Left lung (tissue), 10 donors: Measurements from ENCODE around the gene ZNF219. TPM values are rescaled to one million over a fixed set of nuclear protein-coding genes. Genes with fewer than 3 reads are reported as not detected.

Source experiments
- ATAC-seq: fragments of 200-7000 bp; cut with Tn5 transposase; one replicate; pipeline ENCODE4 v1.9.1; 2020; ENCODE audit warnings: moderate library complexity
- DNase-seq, 4 donors: peaks; one replicate each; pipeline ENCODE4 v3.0.0-alpha.2; 2013 to 2020
- H3K27ac ChIP-seq, 2 donors: fragments of 200-600 bp; sonication (generic) in 1 of 2; one replicate each; pipeline versions ENCODE4 v1.5.0 to v1.8.0; 2020 to 2021
- H3K27me3 ChIP-seq, 2 donors: fragments of 200-600 bp; sonication (generic) in 1 of 2; one replicate each; pipeline versions ENCODE4 v1.5.0 to v1.8.0; 2020 to 2021
- H3K36me3 ChIP-seq, 2 donors: fragments of 200-600 bp; sonication (generic) in 1 of 2; one replicate each; pipeline versions ENCODE4 v1.5.0 to v1.8.0; 2020 to 2021
- H3K4me1 ChIP-seq, 2 donors: fragments of 200-600 bp; one replicate each; pipeline ENCODE4 v1.8.0; 2021
- H3K4me3 ChIP-seq, 2 donors: fragments of 200-600 bp; sonication (generic) in 1 of 2; one replicate each; pipeline versions ENCODE4 v1.5.0 to v1.8.0; 2020 to 2021; ENCODE audit warnings: mild to moderate bottlenecking in 1 of 2
- H3K9me3 ChIP-seq, 2 donors: fragments of 200-600 bp; sonication (generic) in 1 of 2; one replicate each; pipeline versions ENCODE4 v1.5.0 to v1.8.0; 2020 to 2021
- intact Hi-C, 2 donors: fragments of 100-400 bp; cut with DNase I; formaldehyde crosslinking; loops; one replicate each; pipeline versions ENCODE4 v1.11.2 to v1.14.2; 2022
- polyA plus RNA-seq, 6 donors: library from polyadenylated mRNA; unstranded; fragments of 120-200 nt; gene quantifications; one replicate each; pipeline ENCODE4 v1.2.1, GENCODE V29; 2013; ENCODE audit not compliant: insufficient read length in 6 of 6
- total RNA-seq, 2 donors: library from RNA; stranded (reverse); fragmentation: NEBNext Ultra II Directional; extraction: Animal tissue kit (Norgen Biotek cat#: 25700); gene quantifications; one replicate each; pipeline ENCODE4 v1.2.1, GENCODE V29; 2021
- TF ChIP-seq, protein P1 (sequence below), 2 donors: fragments of 200-600 bp; sonication (generic) in 1 of 2; IDR thresholded peaks; one replicate each; pipeline versions ENCODE4 v1.5.0 to v1.8.0; 2021; ENCODE audit warnings: antibody characterized with exemption in 2 of 2
- donor health status: DM: no; HTN: yes; CAD: no.
- donor health status: DM: no; HTN: no; CAD: no.

The ZNF219 gene
- total and polyA plus RNA-seq, 8 donors = 30.5 to 45.4 (median 35.7) TPM

- intact Hi-C loops = no loop called here
- ATAC-seq = peak; percentile 2
These were observed 26.4 kb downstream of the ZNF219 start for GRCh38 chr14:21072031-21072473.

GRCh38 chr14:21071225-21072030 lies 27.0 kb downstream of the ZNF219 start:
- peak; percentile 70 for ATAC-seq

More at GRCh38 chr14:21072031-21072473, 26.4 kb downstream of the ZNF219 start:
- DNase-seq = peak in 1 of 4 donors; percentile 40
- Histone ChIP-seq H3K27ac (peak overlapping the region; percentile 88 to 89), H3K27me3 (peaks cover 4 to 29% of the 10 kb centered on the region in 2 donors), H3K4me3 (peak overlapping the region in 1 of 2 donors; percentile 67), H3K36me3 (peaks cover 0 to 31% of the 10 kb centered on the region in 2 donors), H3K4me1 (peaks cover 17 to 44% of the 10 kb centered on the region in 2 donors), H3K9me3 (no peaks in the 10 kb centered on the region)
- TF ChIP-seq, protein P1, sequence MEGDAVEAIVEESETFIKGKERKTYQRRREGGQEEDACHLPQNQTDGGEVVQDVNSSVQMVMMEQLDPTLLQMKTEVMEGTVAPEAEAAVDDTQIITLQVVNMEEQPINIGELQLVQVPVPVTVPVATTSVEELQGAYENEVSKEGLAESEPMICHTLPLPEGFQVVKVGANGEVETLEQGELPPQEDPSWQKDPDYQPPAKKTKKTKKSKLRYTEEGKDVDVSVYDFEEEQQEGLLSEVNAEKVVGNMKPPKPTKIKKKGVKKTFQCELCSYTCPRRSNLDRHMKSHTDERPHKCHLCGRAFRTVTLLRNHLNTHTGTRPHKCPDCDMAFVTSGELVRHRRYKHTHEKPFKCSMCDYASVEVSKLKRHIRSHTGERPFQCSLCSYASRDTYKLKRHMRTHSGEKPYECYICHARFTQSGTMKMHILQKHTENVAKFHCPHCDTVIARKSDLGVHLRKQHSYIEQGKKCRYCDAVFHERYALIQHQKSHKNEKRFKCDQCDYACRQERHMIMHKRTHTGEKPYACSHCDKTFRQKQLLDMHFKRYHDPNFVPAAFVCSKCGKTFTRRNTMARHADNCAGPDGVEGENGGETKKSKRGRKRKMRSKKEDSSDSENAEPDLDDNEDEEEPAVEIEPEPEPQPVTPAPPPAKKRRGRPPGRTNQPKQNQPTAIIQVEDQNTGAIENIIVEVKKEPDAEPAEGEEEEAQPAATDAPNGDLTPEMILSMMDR (IDR thresholded peaks at IDR 0.05) = no peak

GRCh38 chr14:21070610-21071224 lies 27.7 kb downstream of the ZNF219 start:
- H3K4me3 ChIP-seq = peak overlapping the region; percentile 67 to 74
- no peaks in the 10 kb centered on the region for H3K9me3 ChIP-seq
- ATAC-seq = peak; percentile 48
- peaks cover 17 to 44% of the 10 kb centered on the region in 2 donors for H3K4me1 ChIP-seq
- H3K36me3 ChIP-seq = peaks cover 0 to 20% of the 10 kb centered on the region in 2 donors
- H3K27ac ChIP-seq = peak overlapping the region; percentile 88 to 89
- intact Hi-C loops = no loop called here
- TF ChIP-seq, protein P1 (IDR thresholded peaks at IDR 0.05) = no peak
- DNase-seq = peak in 3 of 4 donors; percentile 56 to 82 (median 60)
- peaks cover 4 to 32% of the 10 kb centered on the region in 2 donors for H3K27me3 ChIP-seq

More at GRCh38 chr14:21071225-21072030, 27.0 kb downstream of the ZNF219 start:
- no peaks in the 10 kb centered on the region for H3K9me3 ChIP-seq
- peak overlapping the region; percentile 88 to 89 for H3K27ac ChIP-seq
- TF ChIP-seq, protein P1 (IDR thresholded peaks at IDR 0.05) = no peak
- peaks cover 4 to 32% of the 10 kb centered on the region in 2 donors for H3K27me3 ChIP-seq
- DNase-seq = peak; percentile 89 to 96 (median 94)
- peaks cover 17 to 44% of the 10 kb centered on the region in 2 donors for H3K4me1 ChIP-seq
- intact Hi-C loops = no loop called here
- H3K4me3 ChIP-seq = peak overlapping the region; percentile 67 to 74
- H3K36me3 ChIP-seq = peaks cover 0 to 27% of the 10 kb centered on the region in 2 donors

GRCh38 chr14:21070083-21070609 lies 28.3 kb downstream of the ZNF219 start, which contains the start of gene ARHGEF40:
TSS of gene ARHGEF40 (plus strand) at chr14:21070304. CDS start at chr14:21070397, 93 bp downstream.
- TF ChIP-seq, protein P1 (IDR thresholded peaks at IDR 0.05) = no peak
- ATAC-seq = peak; percentile 67
- intact Hi-C loops = no loop called here
- peaks cover 0 to 14% of the 10 kb centered on the region in 2 donors for H3K36me3 ChIP-seq
- DNase-seq = peak in 2 of 4 donors; percentile 78 to 91
- H3K27ac ChIP-seq = peak within 1 kb of the TSS; percentile 88 to 89
- peak within 1 kb of the TSS; percentile 67 to 74 for H3K4me3 ChIP-seq
- peaks cover 17 to 44% of the 10 kb centered on the region in 2 donors for H3K4me1 ChIP-seq
- H3K27me3 ChIP-seq = peaks cover 4 to 32% of the 10 kb centered on the region in 2 donors
- H3K9me3 ChIP-seq = no peaks in the 10 kb centered on the region
